ENCODE results near the gene MTHFD2L.

The MTHFD2L gene

GRCh38 chr4:74114234-74114633 is 43.7 kb upstream of the MTHFD2L start:
- TF ChIP-seq, protein P1, sequence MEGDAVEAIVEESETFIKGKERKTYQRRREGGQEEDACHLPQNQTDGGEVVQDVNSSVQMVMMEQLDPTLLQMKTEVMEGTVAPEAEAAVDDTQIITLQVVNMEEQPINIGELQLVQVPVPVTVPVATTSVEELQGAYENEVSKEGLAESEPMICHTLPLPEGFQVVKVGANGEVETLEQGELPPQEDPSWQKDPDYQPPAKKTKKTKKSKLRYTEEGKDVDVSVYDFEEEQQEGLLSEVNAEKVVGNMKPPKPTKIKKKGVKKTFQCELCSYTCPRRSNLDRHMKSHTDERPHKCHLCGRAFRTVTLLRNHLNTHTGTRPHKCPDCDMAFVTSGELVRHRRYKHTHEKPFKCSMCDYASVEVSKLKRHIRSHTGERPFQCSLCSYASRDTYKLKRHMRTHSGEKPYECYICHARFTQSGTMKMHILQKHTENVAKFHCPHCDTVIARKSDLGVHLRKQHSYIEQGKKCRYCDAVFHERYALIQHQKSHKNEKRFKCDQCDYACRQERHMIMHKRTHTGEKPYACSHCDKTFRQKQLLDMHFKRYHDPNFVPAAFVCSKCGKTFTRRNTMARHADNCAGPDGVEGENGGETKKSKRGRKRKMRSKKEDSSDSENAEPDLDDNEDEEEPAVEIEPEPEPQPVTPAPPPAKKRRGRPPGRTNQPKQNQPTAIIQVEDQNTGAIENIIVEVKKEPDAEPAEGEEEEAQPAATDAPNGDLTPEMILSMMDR (IDR thresholded peaks at IDR 0.05; ENCODE audit: poor library complexity, severe bottlenecking) = no peak
- ATAC-seq (ENCODE audit: low read depth) (peak; percentile 39), DNase-seq (ENCODE audit: low spot score) (no peak)
- Histone ChIP-seq H3K9me3 (ENCODE audit: severe bottlenecking) (no peaks in the 10 kb centered on the region), H3K27ac (ENCODE audit: poor library complexity, severe bottlenecking) (peak overlapping the region; percentile 100), H3K4me3 (ENCODE audit: severe bottlenecking) (peak overlapping the region; percentile 15), H3K27me3 (ENCODE audit: insufficient read depth, poor library complexity, severe bottlenecking) (no peaks in the 10 kb centered on the region), H3K4me1 (ENCODE audit: insufficient read depth, poor library complexity, severe bottlenecking) (peaks cover 87% of the 10 kb centered on the region), H3K36me3 (ENCODE audit: low read depth) (0 out of 2 replicates have a peak, but pooled peaks cover 17% of the 10 kb centered on the region)

GRCh38 chr4:74117024-74117534 is 40.8 kb upstream of the MTHFD2L start:
- no peak overlapping the region for H3K4me3 ChIP-seq (ENCODE audit: severe bottlenecking)
- DNase-seq (ENCODE audit: low spot score) (no peak), ATAC-seq (ENCODE audit: low read depth) (peak; percentile 40)
- peak overlapping the region; percentile 100 for H3K27ac ChIP-seq (ENCODE audit: poor library complexity, severe bottlenecking)
- TF ChIP-seq, protein P1 (IDR thresholded peaks at IDR 0.05; ENCODE audit: poor library complexity, severe bottlenecking) = no peak
- no peaks in the 10 kb centered on the region for H3K9me3 ChIP-seq (ENCODE audit: severe bottlenecking)
- no peaks in the 10 kb centered on the region for H3K27me3 ChIP-seq (ENCODE audit: insufficient read depth, poor library complexity, severe bottlenecking)
- H3K36me3 ChIP-seq (ENCODE audit: low read depth) = peaks cover 21% of the 10 kb centered on the region; the same call in 1 of the 2 replicates
- H3K4me1 ChIP-seq (ENCODE audit: insufficient read depth, poor library complexity, severe bottlenecking) = peaks cover 58% of the 10 kb centered on the region

GRCh38 chr4:74118600-74119338 is 39.1 kb upstream of the MTHFD2L start:
- DNase-seq (ENCODE audit: low spot score) (no peak), ATAC-seq (ENCODE audit: low read depth) (no peak)
- Histone ChIP-seq H3K4me3 (ENCODE audit: severe bottlenecking) (no peak overlapping the region), H3K27ac (ENCODE audit: poor library complexity, severe bottlenecking) (no peak overlapping the region), H3K27me3 (ENCODE audit: insufficient read depth, poor library complexity, severe bottlenecking) (no peaks in the 10 kb centered on the region), H3K36me3 (ENCODE audit: low read depth) (peaks cover 21% of the 10 kb centered on the region; the same call in 1 of the 2 replicates), H3K4me1 (ENCODE audit: insufficient read depth, poor library complexity, severe bottlenecking) (peaks cover 48% of the 10 kb centered on the region), H3K9me3 (ENCODE audit: severe bottlenecking) (no peaks in the 10 kb centered on the region)
- TF ChIP-seq, protein P1 (IDR thresholded peaks at IDR 0.05; ENCODE audit: poor library complexity, severe bottlenecking) = no peak

DNA sequence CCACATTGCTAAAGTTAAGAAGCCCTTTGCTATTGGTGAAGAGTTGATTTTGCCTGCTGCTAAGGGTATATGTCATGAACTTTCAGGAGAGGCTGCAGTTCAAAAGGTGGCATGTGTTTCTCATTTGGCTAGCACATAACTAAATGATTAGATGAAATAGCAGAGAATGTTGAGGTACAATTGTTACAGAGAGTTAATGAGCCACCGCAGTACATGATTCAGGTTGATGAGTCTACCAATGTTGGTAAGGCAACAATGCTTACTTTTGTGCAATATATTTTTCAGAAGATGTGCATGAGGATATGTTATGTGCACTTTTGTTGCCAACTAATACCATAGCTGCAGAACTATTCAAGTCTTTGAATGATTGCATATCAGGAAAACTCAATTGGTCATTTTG is 37.8 kb upstream of the MTHFD2L start:
- Histone ChIP-seq H3K4me3 (ENCODE audit: severe bottlenecking) (no peak overlapping the region), H3K4me1 (ENCODE audit: insufficient read depth, poor library complexity, severe bottlenecking) (peaks cover 41% of the 10 kb centered on the region), H3K27me3 (ENCODE audit: insufficient read depth, poor library complexity, severe bottlenecking) (no peaks in the 10 kb centered on the region), H3K27ac (ENCODE audit: poor library complexity, severe bottlenecking) (no peak overlapping the region), H3K9me3 (ENCODE audit: severe bottlenecking) (no peaks in the 10 kb centered on the region), H3K36me3 (ENCODE audit: low read depth) (peaks cover 30% of the 10 kb centered on the region)
- DNase-seq (ENCODE audit: low spot score) (no peak), ATAC-seq (ENCODE audit: low read depth) (no peak)
- TF ChIP-seq, protein P1 (IDR thresholded peaks at IDR 0.05; ENCODE audit: poor library complexity, severe bottlenecking) = no peak
